Left kidney (tissue), 2 donors: ENCODE results near the gene OBSL1. TPM values are rescaled to one million over a fixed set of nuclear protein-coding genes. Genes with fewer than 3 reads are reported as not detected.

Experiments used
- DNase-seq: peaks from one replicate; pipeline ENCODE4 v3.0.0-alpha.2; 2013
- polyA plus RNA-seq: library from polyadenylated mRNA; unstranded; fragments of 120-200 nt; gene quantifications from one replicate; pipeline ENCODE4 v1.2.1, GENCODE V29; 2013; ENCODE audit not compliant: insufficient read length

OBSL1 gene
- polyA plus RNA-seq, 1 donor = 136 TPM

DNA sequence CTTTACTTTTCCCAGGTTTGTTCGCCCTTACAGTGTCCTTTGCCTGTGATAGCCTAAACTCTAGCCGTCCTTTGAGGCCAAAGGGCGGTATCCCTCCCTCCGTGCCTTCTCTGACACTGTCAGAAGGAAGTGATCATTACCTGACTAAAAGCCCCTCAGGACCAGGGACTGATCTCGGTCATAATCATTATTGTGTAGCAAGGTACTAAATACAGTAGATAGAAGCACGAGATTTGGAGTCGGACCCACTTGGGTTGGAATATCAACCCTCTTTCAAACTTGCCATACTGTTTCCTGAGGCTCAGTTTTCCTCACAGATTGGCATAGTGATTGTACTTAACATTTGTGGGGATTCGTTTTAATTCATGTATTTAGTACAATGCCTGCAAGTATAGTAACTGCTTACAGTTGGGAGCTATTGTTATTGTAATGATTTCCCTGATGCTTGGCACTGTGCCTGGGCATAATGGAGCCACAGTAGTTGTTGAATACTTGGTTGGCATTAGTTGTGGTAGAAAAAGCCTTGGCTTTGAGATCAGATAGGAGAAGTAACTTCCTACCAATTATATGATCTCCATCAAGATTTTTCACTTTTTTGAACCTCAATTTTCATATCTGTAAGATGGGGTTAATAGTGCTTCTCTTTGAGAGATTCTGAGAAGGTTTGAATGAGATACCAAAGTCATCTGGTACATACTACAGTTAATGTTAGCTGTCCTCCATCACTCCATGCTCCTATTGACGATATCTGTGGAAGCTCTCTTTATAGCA, 27.2 kb upstream of the OBSL1 start:
- DNase-seq = no peak

DNA sequence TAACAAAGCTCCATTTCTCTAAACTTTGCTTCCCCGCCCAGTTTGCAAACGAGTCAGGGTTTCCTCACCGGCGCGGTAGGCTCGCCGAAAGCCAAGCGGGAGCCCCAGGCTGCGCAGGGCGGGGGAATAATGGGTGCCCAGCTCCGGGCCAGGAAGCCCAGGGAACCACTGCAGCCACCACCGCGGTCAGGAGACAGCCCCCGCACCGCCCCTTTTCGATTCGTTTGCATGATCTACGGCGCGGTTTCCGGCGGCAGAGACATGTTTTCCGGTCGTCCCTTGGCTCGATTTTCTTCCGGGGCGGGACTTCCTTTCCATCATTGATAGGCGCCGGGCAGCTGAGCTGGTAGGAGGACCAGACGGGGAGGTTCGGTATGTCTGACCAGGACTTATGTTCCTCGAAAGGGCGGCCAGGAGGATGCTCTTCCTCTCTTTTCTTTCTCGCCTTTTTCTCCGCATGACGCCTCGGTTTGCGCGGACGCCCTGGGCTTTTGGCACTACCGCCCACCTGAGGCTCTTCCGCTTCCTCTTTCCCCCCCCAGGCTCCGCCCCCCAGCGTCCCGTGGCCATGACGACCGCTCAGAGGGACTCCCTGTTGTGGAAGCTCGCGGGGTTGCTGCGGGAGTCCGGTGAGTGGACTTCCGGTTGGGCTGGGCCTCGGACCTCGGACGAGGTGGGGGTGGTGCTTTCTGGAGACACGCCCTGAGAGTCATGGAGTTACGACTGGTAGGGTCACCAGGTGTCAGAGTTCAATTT, 26.4 kb upstream of the OBSL1 start, which contains the start of gene STK11IP:
Gene STK11IP (plus strand): TSS at position 306 of the 756 bp plus-strand sequence. CDS start 263 bp downstream, at position 569.
- peak; percentile 97 for DNase-seq

DNA sequence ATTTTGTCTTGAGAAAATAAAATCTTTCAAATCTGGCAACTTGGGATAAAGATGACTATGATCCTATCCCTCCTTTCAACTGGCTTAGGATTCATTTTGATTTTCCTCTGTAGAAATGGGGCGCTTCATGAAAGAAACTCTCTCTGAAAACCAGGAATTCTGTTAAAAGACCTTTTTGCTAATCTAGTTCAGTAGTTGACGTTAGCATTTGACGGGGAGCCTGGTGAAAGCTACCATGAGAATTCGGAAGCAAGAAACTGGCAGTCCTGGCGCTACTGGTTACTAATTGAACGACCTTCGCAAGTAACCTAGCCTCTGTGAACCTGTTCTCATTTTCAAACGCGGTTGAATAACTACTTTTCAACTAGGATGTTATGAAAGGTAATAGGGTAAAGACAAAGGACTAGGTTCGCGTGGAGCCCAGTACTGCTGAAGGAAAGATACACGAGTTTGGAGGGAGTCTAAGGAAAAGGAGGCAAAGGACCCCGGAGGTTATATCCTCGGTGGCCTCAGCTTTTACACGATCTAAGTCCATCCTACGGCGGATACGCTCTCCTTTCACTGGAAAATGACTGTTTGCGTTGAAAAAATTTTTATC, 25.7 kb upstream of the OBSL1 start:
- no peak for DNase-seq

DNA sequence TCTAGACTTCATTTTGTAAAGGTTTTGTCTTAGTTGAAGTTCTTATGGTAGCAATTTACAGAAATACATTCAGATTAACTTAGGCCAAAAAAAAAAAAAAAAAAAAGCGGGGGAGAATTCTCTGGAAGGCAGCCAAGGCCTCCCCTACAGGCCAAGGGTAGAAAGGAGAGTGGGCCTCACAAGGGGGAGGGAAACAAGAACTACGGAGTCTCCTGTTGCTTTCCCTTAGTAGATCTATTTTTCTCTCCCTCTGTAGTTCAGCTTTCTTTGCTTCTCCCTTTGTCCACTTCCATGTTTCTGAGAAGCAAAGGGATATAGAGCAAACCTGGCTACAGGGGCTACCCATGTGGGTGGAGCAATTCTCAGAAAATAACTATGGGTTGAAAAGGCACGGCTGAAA, 23.9 kb upstream of the OBSL1 start:
- peak; percentile 73 for DNase-seq

DNA sequence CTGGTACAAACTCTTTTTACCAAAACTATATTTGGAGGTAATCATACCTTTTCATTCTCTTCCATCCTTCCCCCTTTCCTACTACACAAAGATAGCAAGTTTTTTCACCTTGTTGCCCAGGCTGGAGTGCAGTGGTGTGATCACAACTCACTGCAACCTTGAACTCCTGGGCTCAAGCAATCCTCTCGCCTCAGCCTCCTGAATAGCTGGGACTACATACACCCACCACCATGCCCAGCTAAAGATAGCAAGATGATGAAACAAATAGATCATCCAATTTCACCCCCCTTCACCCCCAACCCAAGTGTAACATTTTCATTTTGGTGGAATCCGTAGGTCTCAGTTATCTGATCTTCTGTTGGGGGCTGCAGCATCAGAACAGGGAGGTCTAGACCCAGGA, 21.8 kb upstream of the OBSL1 start:
- no peak for DNase-seq

DNA sequence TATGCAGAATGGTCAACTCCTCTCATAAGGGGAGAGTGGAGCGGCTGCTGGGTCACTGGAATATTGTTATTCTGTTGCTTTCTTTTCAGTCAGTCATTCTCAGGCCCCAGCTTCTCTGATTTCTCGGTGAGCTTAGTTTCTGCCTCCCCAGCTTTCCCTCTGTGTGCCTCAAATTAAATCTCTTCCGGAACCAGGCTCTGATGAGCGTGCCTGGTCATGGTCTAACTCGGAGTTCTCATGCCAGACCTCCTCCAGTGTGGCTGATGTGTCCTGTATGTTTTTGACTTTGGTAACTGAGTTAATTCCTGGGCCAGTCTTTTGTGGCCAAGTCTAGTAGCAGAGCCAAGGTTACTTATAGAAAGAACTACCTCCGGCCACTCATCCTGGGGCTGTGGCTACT, 21.4 kb upstream of the OBSL1 start:
- no peak for DNase-seq

DNA sequence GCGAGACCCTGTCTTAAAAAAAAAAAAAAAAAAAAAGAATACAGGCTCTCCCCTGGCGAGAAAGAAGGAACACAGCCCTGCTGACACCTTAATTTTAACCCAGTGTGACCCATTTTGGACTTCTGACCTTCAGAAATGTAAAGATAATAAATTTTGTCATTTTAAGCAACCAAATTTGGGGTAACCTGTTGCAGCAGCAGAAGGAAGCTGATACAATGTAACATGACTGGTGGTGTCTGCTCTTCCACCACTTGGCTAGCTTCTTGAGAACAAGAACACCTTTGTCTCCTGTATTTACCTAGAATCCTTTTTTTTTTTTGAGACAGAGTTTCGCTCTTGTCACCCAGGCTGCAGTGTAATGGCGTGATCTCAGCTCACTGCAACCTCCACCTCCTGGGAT, 19.8 kb upstream of the OBSL1 start:
- DNase-seq = no peak

DNA sequence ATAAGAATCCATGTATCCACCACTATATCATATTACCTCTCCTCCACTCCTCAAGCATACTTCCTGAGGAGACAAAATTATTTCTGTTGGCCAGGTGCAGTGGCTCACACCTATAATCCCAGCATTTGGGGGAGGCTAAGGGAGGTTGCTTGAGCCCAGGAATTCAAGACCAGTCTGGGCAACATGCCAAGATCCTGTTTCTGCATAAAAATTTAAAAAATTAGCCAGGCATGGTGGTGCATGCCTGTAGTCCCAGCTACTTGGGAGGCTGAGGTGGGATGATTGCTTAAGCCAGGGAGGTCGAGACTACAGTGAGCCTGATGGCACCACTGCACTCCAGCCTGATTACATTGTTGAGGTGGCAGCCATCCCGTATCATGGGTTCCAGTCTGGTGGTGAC, 10.0 kb upstream of the OBSL1 start:
- DNase-seq = no peak

DNA sequence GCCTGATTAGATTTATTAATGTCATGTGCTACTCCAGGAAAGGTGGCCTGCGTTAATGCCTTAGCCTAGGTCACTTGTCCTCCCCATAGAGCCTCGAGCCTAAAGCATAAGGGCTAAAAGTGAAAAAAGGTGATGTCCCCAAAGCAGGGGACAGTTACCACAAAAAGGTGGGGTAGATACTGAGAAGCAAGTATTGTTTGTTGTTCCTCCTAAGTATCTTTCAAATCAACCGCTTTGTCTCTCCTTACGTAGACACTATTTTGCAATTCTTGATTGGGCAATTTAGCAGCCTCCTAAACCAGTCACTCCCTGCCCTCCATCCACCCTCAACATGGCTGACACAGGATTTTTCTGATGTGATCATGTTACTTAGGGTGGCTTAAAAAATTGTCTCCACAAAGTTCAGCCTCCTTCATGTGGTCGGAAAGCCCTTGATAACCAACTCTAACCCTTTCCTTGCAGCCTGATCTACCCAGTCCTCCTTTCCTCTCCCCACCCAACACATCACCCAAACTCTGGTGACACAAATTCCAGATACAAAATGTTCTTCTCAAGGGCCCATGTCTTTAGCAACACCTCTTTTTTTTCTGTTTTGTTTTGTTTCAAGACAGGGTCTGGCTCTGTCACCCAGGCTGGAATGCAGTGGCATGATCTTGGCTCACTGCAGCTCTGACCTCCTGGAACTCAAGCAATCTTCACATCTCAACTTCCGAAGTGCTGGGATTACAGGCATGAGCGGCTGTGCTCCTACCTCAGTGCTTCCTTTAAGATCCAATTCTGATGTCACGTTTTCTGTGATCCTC, 7.7 kb upstream of the OBSL1 start:
- DNase-seq = no peak

DNA sequence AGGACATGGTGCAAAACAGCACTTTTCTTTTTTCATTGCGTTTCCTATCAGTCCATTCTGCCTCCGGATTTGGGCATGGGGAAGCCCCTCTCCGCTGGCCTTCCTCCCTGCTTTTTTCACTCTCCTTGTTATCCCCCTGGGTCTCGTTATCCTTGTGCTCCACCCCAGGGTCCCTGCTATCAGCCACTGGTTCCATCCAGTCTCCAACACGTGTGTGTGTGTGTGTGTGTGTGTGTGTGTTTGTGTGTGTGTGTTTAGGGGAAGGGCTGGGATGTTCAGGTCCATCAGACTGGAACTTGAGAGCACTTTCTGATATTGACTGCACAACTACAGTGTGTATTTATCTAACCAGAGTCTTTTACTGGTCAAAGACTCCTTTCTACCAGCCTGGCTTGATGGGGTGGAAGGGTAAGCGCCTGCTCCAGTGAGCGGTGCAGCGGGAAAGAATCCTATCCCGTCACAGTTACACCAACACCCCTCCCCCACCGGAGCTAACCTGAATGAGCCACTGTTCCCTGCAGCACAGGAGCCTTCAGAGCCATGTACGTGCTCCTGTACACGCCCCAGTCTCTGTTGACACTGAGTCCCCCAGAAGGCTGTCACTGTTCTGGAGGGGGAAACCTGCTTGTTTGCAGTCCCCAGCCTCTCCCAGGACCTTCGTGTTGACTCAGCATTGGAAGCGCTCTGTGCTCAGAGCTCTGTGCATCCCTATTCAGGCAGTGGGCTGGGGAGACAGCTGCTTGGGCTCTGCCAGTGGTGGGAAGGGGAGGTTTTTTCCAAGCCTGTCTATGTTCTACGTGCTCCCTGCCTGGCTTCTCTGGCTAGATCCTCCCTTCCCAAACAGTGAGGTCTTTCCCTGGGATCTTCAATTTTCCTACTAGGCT, 5.4 kb upstream of the OBSL1 start:
- DNase-seq = peak; percentile 74

DNA sequence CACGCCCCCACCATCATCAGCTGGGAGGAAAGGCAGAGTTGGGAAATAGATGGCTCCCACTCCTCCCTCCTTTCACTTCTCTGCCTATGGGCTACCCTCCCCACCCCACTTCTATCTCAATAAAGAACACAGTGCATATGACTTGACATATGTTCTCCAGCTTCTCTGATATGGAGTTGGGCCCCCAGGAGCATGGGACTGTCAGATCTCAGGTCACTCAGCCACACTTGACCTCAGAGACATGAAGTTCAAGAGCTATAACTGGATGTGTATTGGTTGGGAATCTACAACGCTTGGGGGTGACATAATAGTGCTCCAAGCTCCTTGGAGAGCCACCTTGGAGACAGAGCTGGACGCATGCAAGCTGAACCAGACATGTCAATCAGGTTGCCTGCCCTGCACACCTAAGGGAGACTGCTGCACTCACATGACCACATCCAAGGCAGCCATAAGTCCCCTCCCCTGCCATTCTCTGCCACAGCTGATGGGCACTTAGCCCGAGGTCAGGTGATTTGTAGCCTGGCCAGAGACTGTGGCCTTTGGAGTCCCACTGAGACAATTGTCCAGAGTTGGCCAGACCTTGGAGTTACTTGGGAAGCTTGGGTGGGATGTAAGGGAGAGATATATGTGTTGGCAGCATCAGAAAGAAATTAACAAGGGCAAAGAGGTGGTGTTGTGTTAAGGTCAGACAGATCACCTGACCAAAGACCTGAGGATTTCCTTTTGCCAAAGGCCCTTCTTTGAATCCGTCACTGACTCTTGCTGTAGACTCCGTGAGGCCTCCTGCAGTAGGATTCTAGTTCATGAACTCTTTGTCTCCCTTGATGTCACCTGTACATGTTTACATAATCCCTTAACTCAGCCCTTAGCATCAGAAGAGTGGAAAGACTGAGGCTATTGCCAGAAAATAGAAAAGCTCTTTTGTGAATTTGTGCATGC, 4.5 kb upstream of the OBSL1 start:
- DNase-seq = no peak

DNA sequence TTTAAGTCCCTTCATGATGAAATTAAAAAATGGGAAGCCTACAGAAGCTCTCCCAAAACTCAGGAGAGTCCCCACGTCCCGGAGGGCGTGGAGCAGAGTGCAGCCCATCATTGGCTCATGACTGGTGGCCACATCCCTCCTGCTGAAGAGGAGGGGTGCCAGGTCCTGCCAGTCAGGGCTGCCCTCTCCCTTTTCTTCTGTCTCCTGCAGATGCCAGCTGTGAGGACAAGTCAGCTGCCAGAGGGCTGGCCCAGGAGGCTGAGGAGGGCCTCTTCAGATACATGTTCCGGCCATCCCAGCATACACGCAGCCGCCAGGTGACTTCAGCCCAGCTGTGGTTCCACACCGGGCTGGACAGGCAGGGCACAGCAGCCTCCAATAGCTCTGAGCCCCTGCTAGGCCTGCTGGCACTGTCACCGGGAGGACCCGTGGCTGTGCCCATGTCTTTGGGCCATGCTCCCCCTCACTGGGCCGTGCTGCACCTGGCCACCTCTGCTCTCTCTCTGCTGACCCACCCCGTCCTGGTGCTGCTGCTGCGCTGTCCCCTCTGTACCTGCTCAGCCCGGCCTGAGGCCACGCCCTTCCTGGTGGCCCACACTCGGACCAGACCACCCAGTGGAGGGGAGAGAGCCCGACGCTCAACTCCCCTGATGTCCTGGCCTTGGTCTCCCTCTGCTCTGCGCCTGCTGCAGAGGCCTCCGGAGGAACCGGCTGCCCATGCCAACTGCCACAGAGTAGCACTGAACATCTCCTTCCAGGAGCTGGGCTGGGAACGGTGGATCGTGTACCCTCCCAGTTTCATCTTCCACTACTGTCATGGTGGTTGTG, 3.4 kb upstream of the OBSL1 start:
- DNase-seq = no peak

DNA sequence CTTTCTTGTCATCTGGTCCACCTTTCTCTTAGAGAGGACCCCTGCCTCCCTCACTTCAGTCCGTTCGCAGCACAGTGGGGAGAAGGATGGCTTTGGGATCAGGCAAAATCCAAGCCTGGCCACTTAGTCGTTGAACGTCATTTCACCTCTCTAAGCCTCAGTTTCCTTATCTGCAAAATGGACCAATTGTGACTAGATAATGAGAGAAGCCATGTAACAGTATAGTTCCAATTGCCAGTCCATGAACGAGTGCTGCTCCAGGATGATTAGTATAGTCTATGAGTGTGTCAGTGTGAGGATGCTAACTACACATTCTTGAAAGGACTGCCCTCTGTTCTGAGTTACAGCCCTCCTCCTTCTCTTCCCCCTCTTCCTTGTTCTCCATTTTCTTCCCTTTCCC, 1.8 kb upstream of the OBSL1 start:
- DNase-seq = no peak

DNA sequence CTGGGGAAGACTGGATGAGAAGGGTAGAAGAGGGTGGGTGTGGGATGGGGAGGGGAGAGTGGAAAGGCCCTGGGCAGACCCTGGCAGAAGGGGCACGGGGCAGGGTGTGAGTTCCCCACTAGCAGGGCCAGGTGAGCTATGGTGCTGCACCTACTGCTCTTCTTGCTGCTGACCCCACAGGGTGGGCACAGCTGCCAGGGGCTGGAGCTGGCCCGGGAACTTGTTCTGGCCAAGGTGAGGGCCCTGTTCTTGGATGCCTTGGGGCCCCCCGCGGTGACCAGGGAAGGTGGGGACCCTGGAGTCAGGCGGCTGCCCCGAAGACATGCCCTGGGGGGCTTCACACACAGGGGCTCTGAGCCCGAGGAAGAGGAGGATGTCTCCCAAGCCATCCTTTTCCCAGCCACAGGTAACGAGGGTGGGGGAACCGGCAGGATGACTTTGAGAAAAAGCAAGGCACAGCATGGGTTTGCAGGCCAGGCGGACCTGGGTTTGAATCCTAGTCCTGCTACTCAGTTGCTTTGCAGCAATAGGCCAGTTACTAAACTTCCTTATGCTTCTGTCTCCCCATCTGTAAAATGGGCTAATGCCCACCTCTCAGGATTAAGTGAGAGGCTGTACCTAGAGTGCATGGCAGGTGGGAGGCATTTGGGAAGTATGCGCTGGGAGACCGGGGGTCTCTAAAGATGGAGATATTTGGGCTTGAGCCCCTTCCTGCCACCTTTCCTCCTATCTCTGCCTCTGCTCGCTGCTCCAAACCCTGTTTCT, 1.1 kb upstream of the OBSL1 start, which contains the start of gene INHA:
Gene INHA (plus strand): TSS at position 74 of the 765 bp plus-strand sequence. CDS start 65 bp downstream, at position 139.
- DNase-seq = no peak

DNA sequence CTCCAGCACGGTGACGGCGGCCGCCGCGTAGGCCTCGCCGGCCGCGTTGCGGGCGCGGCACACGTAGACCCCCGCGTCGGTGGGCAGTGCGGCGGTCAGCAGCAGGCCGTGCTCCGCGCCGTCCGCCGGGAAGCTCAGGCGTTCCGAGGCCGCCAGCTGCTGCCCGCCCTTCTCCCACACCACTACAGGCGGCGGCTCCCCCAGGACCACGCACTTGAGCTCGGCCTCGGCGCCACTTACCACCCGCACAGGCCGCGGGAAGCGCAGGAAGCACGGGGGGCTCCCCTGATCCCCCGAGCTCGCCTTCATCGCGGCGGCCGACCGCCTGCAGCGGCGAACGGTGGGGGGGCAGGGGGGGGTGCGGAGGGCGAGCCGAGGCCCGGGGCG, 422 bp downstream of the OBSL1 start:
- DNase-seq = no peak

DNA sequence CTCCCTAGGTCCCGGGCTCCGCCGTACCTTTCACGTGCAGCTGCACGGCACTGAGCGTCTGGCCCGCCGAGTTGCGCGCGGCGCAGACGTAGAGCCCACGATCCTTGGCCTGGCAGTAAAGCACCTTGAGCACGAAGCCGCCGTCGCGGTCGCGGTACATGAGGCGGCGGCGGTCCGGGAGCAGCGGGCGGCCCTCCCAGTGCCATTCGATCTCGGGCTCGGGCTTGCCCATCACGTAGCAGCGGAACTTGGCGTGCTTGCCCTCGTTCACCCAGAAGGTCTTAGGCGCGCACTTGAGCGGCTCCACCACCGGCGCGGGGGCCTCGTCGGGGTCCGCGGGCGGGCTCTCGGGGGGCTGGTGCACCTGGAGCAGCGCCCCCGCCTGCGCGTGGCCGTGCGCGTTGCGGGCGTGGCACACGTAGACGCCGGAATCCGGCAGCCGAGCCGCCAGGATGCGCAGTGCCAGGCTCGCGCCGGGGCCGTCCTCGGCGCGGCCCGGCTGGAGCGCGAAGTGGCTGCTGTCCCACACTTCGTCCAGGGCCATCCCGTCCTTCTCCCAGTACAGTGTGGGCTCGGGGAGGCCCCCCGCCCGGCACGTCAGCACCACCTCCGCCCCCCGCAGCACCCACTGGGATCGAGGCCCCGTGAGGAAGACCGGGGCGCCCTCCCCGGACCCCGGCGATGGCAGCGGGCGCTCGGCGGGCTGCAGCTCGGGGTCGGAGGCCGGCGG, 980 bp downstream of the OBSL1 start:
- DNase-seq = no peak

DNA sequence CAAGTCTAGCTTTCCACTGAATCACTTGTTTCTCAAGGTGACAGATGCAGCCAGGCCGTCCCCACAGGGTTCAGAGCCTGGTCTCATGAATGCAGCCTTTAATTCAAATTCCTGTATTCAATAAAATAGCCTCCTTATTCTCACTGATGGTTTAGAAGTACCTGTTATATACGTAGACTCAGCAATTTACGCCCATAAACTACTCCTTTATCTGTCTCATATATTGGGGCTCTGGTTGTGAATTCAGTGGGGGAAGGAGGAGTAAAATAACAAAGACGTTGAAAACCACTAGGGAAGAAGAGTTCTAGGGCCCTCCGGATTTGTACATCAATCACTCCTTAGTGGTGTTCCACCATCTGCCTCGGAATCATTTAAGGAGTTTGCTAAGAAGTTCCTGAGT, 1.7 kb downstream of the OBSL1 start:
- DNase-seq = no peak

DNA sequence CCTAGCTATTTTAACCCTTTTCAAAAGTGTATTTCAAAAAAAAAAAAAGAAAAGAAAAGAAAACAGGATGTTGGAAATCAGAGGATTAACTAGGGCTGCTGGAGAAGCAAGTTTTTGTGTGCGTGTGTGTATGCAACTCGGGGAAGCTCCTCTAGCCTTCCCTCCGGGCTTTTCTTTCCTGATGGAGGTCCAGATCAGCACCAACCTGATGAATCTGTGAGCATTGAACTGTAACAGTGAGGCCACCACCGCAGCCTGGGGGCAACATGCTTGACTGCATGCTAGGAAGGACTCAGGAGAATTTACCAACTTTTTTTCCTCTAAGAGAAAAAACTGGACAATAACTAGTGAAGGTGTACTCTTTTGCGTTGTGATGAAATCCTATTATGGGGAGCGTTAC, 2.3 kb downstream of the OBSL1 start:
- no peak for DNase-seq
